Measurements from ENCODE around the gene WARS2.

DNA sequence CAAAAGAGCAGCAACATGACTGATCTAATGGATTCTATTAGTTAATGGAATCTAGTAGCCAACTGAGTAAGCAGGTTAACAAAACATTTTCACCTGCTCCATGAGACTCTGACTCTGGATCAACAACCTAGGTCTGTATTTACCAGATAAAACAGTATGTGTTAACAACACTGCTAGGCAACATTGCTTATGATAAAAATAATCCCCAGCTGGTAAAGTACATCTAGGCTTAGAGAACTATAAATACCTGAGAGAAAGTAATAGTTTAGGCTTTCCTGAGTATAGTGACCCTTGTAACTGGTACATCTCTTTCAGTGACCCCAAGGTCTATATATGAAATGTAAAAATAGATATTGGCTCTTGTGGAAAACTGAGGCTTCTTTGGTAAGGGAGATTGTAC lies 78.8 kb downstream of the WARS2 start:
- TF ChIP-seq GATA2 (IDR thresholded peaks at IDR 0.05; ENCODE audit: low read depth, low read length) (no peak), GATA3 (IDR thresholded peaks at IDR 0.05; ENCODE audit: low read depth, low read length) (no peak)

All from SH-SY5Y (cell line).